Peyer's patch (tissue), 4 donors: ENCODE measurements around the gene CEL. TPM values are rescaled to one million over a fixed set of nuclear protein-coding genes. Genes with fewer than 3 reads are reported as not detected.
A peak's percentile ranks its signal among the peaks of the same experiment; 100 is the strongest.

ENCODE experiments used
- DNase-seq, 3 donors: peaks; one replicate each; pipeline ENCODE4 v3.0.0-alpha.2; 2017 to 2019
- H3K27ac ChIP-seq, 4 donors: fragments of 200-600 bp; sonication (generic); one replicate each; pipeline ENCODE4 v1.5.1; 2016 to 2019
- H3K27me3 ChIP-seq, 2 donors: fragments of 200-600 bp; sonication (generic); one replicate each; pipeline ENCODE4 v1.5.1; 2019
- H3K36me3 ChIP-seq, 3 donors: fragments of 200-600 bp; sonication (generic); one replicate each; pipeline ENCODE4 v1.5.1; 2016 to 2019
- H3K4me1 ChIP-seq, 4 donors: fragments of 200-600 bp; sonication (generic); one replicate each; pipeline ENCODE4 v1.5.1; 2016 to 2019
- H3K4me3 ChIP-seq, 4 donors: fragments of 200-600 bp; sonication (generic); 1 replicate in 3 of 4; 2 replicates in 1 of 4; pipeline ENCODE4 v1.5.1; 2016 to 2019; ENCODE audit warnings: mild to moderate bottlenecking in 1 of 4
- H3K9me3 ChIP-seq, 4 donors: fragments of 200-600 bp; sonication (generic); one replicate each; pipeline ENCODE4 v1.5.1; 2016 to 2019; ENCODE audit warnings: mild to moderate bottlenecking in 1 of 4
- CTCF ChIP-seq, 6 experiments: fragments of 450-650 bp in 4 of 6; fragments of 200-600 bp in 2 of 6; sonication (generic) in 1 of 6; IDR thresholded peaks; one replicate each; pipeline ENCODE4 v1.5.1; 2017 to 2019; ENCODE audit warnings: antibody characterized with exemption in 6 of 6, mild to moderate bottlenecking in 3 of 6, moderate library complexity in 1 of 6
- POLR2A ChIP-seq, 2 donors: fragments of 450-650 bp; IDR thresholded peaks; one replicate each; pipeline ENCODE4 v1.5.1; 2017; ENCODE audit warnings: antibody characterized with exemption in 2 of 2, mild to moderate bottlenecking in 2 of 2, moderate library complexity in 2 of 2
- total RNA-seq, 4 donors: library from RNA; depleted of rRNA; stranded (reverse); fragments of >200 nt; gene quantifications; one replicate each; pipeline ENCODE4 v1.1.0, GENCODE V29; 2016

CEL gene
- total RNA-seq, 4 donors from 2014 or later = 1.6 to 9.1 (median 5.8) TPM

- peaks cover 0 to 18% (median 4%) of the 10 kb centered on the region in 4 donors for H3K4me1 ChIP-seq
- peaks cover 0 to 77% (median 0%) of the 10 kb centered on the region in 3 donors for H3K36me3 ChIP-seq
- no peak overlapping the region for H3K27ac ChIP-seq
Measured at GRCh38 chr9:133046900-133047295, 14.9 kb upstream of the CEL start.

GRCh38 chr9:133048595-133048994 lies 13.2 kb upstream of the CEL start:
- peaks cover 0 to 19% (median 4%) of the 10 kb centered on the region in 4 donors for H3K4me1 ChIP-seq

More at GRCh38 chr9:133046900-133047295, 14.9 kb upstream of the CEL start:
- Histone ChIP-seq H3K4me3 (no peak overlapping the region), H3K27me3 (no peaks in the 10 kb centered on the region), H3K9me3 (no peaks in the 10 kb centered on the region)
- TF ChIP-seq POLR2A (IDR thresholded peaks at IDR 0.05) = no peak
- TF ChIP-seq CTCF (IDR thresholded peaks at IDR 0.05) = no peak
- DNase-seq = no peak

GRCh38 chr9:133049043-133049442 lies 12.7 kb upstream of the CEL start:
- H3K9me3 ChIP-seq = no peaks in the 10 kb centered on the region
- no peak overlapping the region for H3K27ac ChIP-seq
- H3K27me3 ChIP-seq = no peaks in the 10 kb centered on the region
- peaks cover 0 to 19% (median 4%) of the 10 kb centered on the region in 4 donors for H3K4me1 ChIP-seq
- DNase-seq = no peak
- peaks cover 0 to 76% (median 0%) of the 10 kb centered on the region in 3 donors for H3K36me3 ChIP-seq
- no peak overlapping the region for H3K4me3 ChIP-seq
- TF ChIP-seq POLR2A (IDR thresholded peaks at IDR 0.05) = no peak
- TF ChIP-seq CTCF (IDR thresholded peaks at IDR 0.05) = no peak

More at GRCh38 chr9:133048595-133048994, 13.2 kb upstream of the CEL start:
- H3K27me3 ChIP-seq = no peaks in the 10 kb centered on the region
- H3K4me3 ChIP-seq = no peak overlapping the region
- peaks cover 0 to 76% (median 0%) of the 10 kb centered on the region in 3 donors for H3K36me3 ChIP-seq
- TF ChIP-seq CTCF (IDR thresholded peaks at IDR 0.05) (peak in 4 of 6 experiments; percentile 27 to 62 (median 60)), POLR2A (IDR thresholded peaks at IDR 0.05) (no peak)
- no peaks in the 10 kb centered on the region for H3K9me3 ChIP-seq
- no peak overlapping the region for H3K27ac ChIP-seq
- peak in 2 of 3 donors; percentile 62 to 70 for DNase-seq

- TF ChIP-seq CTCF (IDR thresholded peaks at IDR 0.05) = no peak
- no peak for TF ChIP-seq POLR2A (IDR thresholded peaks at IDR 0.05)
- no peak for DNase-seq
- Histone ChIP-seq H3K27ac (peak overlapping the region in 3 of 4 donors; percentile 23 to 80 (median 77)), H3K4me1 (peaks cover 0 to 19% (median 4%) of the 10 kb centered on the region in 4 donors), H3K9me3 (no peaks in the 10 kb centered on the region), H3K36me3 (peaks cover 0 to 76% (median 0%) of the 10 kb centered on the region in 3 donors), H3K27me3 (no peaks in the 10 kb centered on the region), H3K4me3 (no peak overlapping the region)
Measured at GRCh38 chr9:133050142-133050541, 11.6 kb upstream of the CEL start.

- H3K27ac ChIP-seq = peak overlapping the region in 3 of 4 donors; percentile 57 to 80 (median 77)
- no peaks in the 10 kb centered on the region for H3K9me3 ChIP-seq
- no peak overlapping the region for H3K4me3 ChIP-seq
- peaks cover 0 to 19% (median 4%) of the 10 kb centered on the region in 4 donors for H3K4me1 ChIP-seq
- peaks cover 0 to 76% (median 0%) of the 10 kb centered on the region in 3 donors for H3K36me3 ChIP-seq
- no peaks in the 10 kb centered on the region for H3K27me3 ChIP-seq
- peak in 2 of 3 donors; percentile 85 to 88 for DNase-seq
- peak in 3 of 6 experiments; percentile 65 to 71 (median 66) for TF ChIP-seq CTCF (IDR thresholded peaks at IDR 0.05)
- peak in 1 of 2 donors; percentile 19 for TF ChIP-seq POLR2A (IDR thresholded peaks at IDR 0.05)
Measured at GRCh38 chr9:133050781-133051180, 11.0 kb upstream of the CEL start.
